Ishikawa (cell line): ENCODE measurements around the gene CST9L.

Experiments
- CEBPB ChIP-seq: IDR thresholded peaks from 2 replicates; pipeline ENCODE4 v1.6.1; 2012
- CREB1 ChIP-seq: IDR thresholded peaks from 2 replicates; pipeline ENCODE4 v1.6.1; 2012; ENCODE audit warnings: low read depth
- EGR1 ChIP-seq: IDR thresholded peaks from 2 replicates; pipeline ENCODE4 v1.6.1; 2012
- EP300 ChIP-seq: IDR thresholded peaks from 2 replicates; pipeline ENCODE4 v1.6.1; 2012; ENCODE audit warnings: borderline replicate concordance
- FOXM1 ChIP-seq: IDR thresholded peaks from 2 replicates; pipeline ENCODE4 v1.6.1; 2012; ENCODE audit warnings: low read depth, borderline replicate concordance
- MAX ChIP-seq: IDR thresholded peaks from 2 replicates; pipeline ENCODE4 v1.6.1; 2012
- NFIC ChIP-seq: IDR thresholded peaks from 2 replicates; pipeline ENCODE4 v1.6.1; 2012
- RAD21 ChIP-seq: IDR thresholded peaks from 2 replicates; pipeline ENCODE4 v1.6.1; 2012; ENCODE audit warnings: low read depth
- REST ChIP-seq: IDR thresholded peaks from 2 replicates; pipeline ENCODE4 v1.6.1; 2012; ENCODE audit warnings: low read depth, mild to moderate bottlenecking
- TAF1 ChIP-seq: IDR thresholded peaks from 2 replicates; pipeline ENCODE4 v1.6.1; 2012; ENCODE audit warnings: low read depth, mild to moderate bottlenecking
- TCF12 ChIP-seq: IDR thresholded peaks from 2 replicates; pipeline ENCODE4 v1.6.1; 2012; ENCODE audit warnings: low read depth
- TEAD4 ChIP-seq: IDR thresholded peaks from 2 replicates; pipeline ENCODE4 v1.6.1; 2012
- USF1 ChIP-seq: IDR thresholded peaks from 2 replicates; pipeline ENCODE4 v1.6.1; 2012
- YY1 ChIP-seq: IDR thresholded peaks from 2 replicates; pipeline ENCODE4 v1.6.1; 2012; ENCODE audit warnings: low read depth
- ZBTB7A ChIP-seq: IDR thresholded peaks from 2 replicates; pipeline ENCODE4 v1.6.1; 2012; ENCODE audit warnings: low read depth

Gene CST9L

GRCh38 chr20:23587631-23588030 is 19.3 kb upstream of the CST9L start:
- TF ChIP-seq EGR1: no peak
- TF ChIP-seq USF1: no peak
- no peak for TF ChIP-seq CEBPB
- TF ChIP-seq FOXM1: no peak
- TF ChIP-seq ZBTB7A: no peak
- no peak for TF ChIP-seq TCF12
- TF ChIP-seq YY1: no peak
- no peak for TF ChIP-seq TEAD4
- no peak for TF ChIP-seq EP300
- no peak for TF ChIP-seq NFIC
- TF ChIP-seq MAX: no peak
- TF ChIP-seq REST: no peak

- TF ChIP-seq TCF12 (no peak), TEAD4 (no peak)
Observed at GRCh38 chr20:23586735-23587525, 18.6 kb upstream of the CST9L start.

GRCh38 chr20:23585808-23586734 is 17.8 kb upstream of the CST9L start:
- TF ChIP-seq TAF1 (no peak), CREB1 (no peak), FOXM1 (no peak), NFIC (no peak), TCF12 (no peak), ZBTB7A (no peak), RAD21 (no peak), TEAD4 (no peak), USF1 (no peak), YY1 (no peak), CEBPB (no peak)

GRCh38 chr20:23585449-23585807 is 17.1 kb upstream of the CST9L start:
- TF ChIP-seq USF1: no peak
- no peak for TF ChIP-seq FOXM1
- TF ChIP-seq RAD21: no peak
- no peak for TF ChIP-seq TCF12
- TF ChIP-seq EGR1: no peak
- no peak for TF ChIP-seq CEBPB
- no peak for TF ChIP-seq REST
- no peak for TF ChIP-seq MAX
- no peak for TF ChIP-seq ZBTB7A
- no peak for TF ChIP-seq TEAD4
- no peak for TF ChIP-seq EP300
- no peak for TF ChIP-seq NFIC
- no peak for TF ChIP-seq TAF1
- TF ChIP-seq YY1: no peak
- TF ChIP-seq CREB1: no peak

- TF ChIP-seq YY1: no peak
- TF ChIP-seq FOXM1: no peak
- TF ChIP-seq MAX: no peak
- TF ChIP-seq TAF1: no peak
- no peak for TF ChIP-seq EP300
- no peak for TF ChIP-seq ZBTB7A
- no peak for TF ChIP-seq CEBPB
- TF ChIP-seq USF1: no peak
- TF ChIP-seq TEAD4: no peak
- TF ChIP-seq RAD21: no peak
- no peak for TF ChIP-seq EGR1
- TF ChIP-seq NFIC: no peak
- TF ChIP-seq CREB1: no peak
- TF ChIP-seq TCF12: no peak
- no peak for TF ChIP-seq REST
Observed at GRCh38 chr20:23584434-23585199, 16.3 kb upstream of the CST9L start.
